Transverse colon (tissue), 3 donors: Measurements from ENCODE around the gene CARD10.

Experiments
- POLR2A ChIP-seq: fragments of 450-650 bp; IDR thresholded peaks from one replicate; pipeline ENCODE4 v1.6.1; 2016; ENCODE audit warnings: antibody characterized with exemption, mild to moderate bottlenecking, moderate library complexity
- TF ChIP-seq, protein P1 (sequence below), 5 experiments: fragments of 200-600 bp in 3 of 5; fragments of 450-650 bp in 2 of 5; sonication (generic) in 3 of 5; IDR thresholded peaks; 1 replicate in 2 of 5; 2 replicates in 3 of 5; pipeline ENCODE4 v1.5.1; 2016 to 2017; ENCODE audit warnings: antibody characterized with exemption in 5 of 5, inconsistent platforms in 3 of 5, mild to moderate bottlenecking in 2 of 5, moderate library complexity in 1 of 5

DNA sequence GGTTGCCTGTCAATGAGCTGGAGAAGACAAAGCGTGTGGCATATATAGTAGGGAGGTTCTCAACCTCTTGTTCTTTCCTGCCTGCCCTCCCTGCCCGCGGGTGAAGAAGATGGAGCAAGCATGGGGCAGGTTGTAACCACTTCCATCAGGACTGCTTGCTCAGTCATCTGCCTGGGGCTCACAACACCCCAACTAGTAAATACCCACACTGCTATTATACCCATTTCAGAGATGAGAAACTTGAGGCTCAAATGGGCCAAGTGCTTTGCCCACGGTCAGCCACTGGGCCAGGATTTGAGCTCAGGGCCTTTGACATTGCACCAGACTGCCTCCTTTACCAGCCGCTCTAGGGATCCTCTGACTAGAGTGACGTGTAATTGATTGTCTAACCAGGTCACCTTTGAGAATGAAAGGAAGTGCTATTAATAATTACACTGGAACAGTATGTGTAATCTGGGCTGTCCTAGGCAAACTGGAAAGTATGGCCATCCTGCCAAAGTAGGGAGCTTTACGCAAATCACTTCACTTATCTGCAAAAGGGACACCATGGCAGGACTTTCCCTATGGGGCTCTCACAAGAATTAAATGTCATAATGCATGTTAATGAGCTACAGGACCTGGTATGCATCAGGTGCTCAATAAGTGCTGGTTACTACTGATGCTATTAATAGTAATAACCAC, 38.2 kb upstream of the CARD10 start:
- TF ChIP-seq, protein P1, sequence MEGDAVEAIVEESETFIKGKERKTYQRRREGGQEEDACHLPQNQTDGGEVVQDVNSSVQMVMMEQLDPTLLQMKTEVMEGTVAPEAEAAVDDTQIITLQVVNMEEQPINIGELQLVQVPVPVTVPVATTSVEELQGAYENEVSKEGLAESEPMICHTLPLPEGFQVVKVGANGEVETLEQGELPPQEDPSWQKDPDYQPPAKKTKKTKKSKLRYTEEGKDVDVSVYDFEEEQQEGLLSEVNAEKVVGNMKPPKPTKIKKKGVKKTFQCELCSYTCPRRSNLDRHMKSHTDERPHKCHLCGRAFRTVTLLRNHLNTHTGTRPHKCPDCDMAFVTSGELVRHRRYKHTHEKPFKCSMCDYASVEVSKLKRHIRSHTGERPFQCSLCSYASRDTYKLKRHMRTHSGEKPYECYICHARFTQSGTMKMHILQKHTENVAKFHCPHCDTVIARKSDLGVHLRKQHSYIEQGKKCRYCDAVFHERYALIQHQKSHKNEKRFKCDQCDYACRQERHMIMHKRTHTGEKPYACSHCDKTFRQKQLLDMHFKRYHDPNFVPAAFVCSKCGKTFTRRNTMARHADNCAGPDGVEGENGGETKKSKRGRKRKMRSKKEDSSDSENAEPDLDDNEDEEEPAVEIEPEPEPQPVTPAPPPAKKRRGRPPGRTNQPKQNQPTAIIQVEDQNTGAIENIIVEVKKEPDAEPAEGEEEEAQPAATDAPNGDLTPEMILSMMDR (IDR thresholded peaks at IDR 0.05), result no peak
- TF ChIP-seq POLR2A, result no peak
